Ovary (tissue), 9 donors: ENCODE results near the gene TEKT5. TPM values are rescaled to one million over a fixed set of nuclear protein-coding genes. Genes with fewer than 3 reads are reported as not detected.
A peak's percentile ranks its signal among the peaks of the same experiment; 100 is the strongest.

Source experiments
- DNase-seq, 5 donors: peaks; one replicate each; pipeline ENCODE4 v3.0.0-alpha.2; 2019 to 2020
- H3K27ac ChIP-seq, 2 donors: fragments of 200-600 bp; one replicate each; pipeline versions ENCODE4 v1.5.1 to v1.8.0; 2019 to 2022
- H3K27me3 ChIP-seq: fragments of 200-600 bp; one replicate; pipeline ENCODE4 v1.8.0; 2022
- H3K36me3 ChIP-seq: fragments of 200-600 bp; sonication (generic); one replicate; pipeline ENCODE4 v1.5.1; 2019
- H3K4me1 ChIP-seq: one replicate; pipeline ENCODE4 v1.8.1; 2013; ENCODE audit warnings: mild to moderate bottlenecking, moderate library complexity; ENCODE audit not compliant: insufficient read depth
- H3K4me3 ChIP-seq: fragments of 200-600 bp; sonication (generic); one replicate; pipeline ENCODE4 v1.5.1; 2017
- H3K9me3 ChIP-seq, 2 donors: fragments of 200-600 bp in 1 of 2; sonication (generic) in 1 of 2; one replicate each; pipeline versions ENCODE4 v1.5.1 to v1.8.1; 2013 to 2019; ENCODE audit warnings: mild to moderate bottlenecking in 1 of 2, moderate library complexity in 1 of 2
- CTCF ChIP-seq, 3 donors: fragments of 450-650 bp in 2 of 3; fragments of 200-600 bp in 1 of 3; IDR thresholded peaks; one replicate each; pipeline versions ENCODE4 v1.5.1 to v1.8.0; 2016 to 2022; ENCODE audit warnings: antibody characterized with exemption in 3 of 3, mild to moderate bottlenecking in 1 of 3
- EP300 ChIP-seq: sonication (generic); formaldehyde crosslinking; IDR thresholded peaks from one replicate; pipeline ENCODE4 v1.6.1; 2017; ENCODE audit warnings: antibody characterized with exemption
- POLR2A ChIP-seq: fragments of 450-650 bp; IDR thresholded peaks from one replicate; pipeline ENCODE4 v1.6.1; 2017; ENCODE audit warnings: antibody characterized with exemption, mild to moderate bottlenecking, moderate library complexity
- WGBS, 3 donors: extraction: QIAGEN DNeasy Blood & Tissue Kit in 1 of 3; methylation state at CpG; one replicate each; pipeline versions ENCODE4 v1.1.5 to v1.1.7; 2013 to 2017; 5-methylcytosine and 5-hydroxymethylcytosine counted together
- intact Hi-C, 4 donors: fragments of 100-400 bp; cut with DNase I; formaldehyde crosslinking; loops; one replicate each; pipeline versions ENCODE4 v1.11.0 to v1.15.1; 2022 to 2023
- polyA plus RNA-seq, 2 donors: library from polyadenylated mRNA; stranded (reverse); fragments of 200-250 nt in 1 of 2; fragments of 350-450 nt in 1 of 2; fragmentation: Illumina TruSeq in 1 of 2; extraction: RNeasy Lipid Tissue Mini Kit (QIAGEN cat#74804) in 1 of 2; gene quantifications; one replicate each; pipeline ENCODE4 v1.2.3, GENCODE V29; 2013 to 2014
- total RNA-seq, 7 donors: library from RNA; depleted of rRNA in 2 of 7; stranded (reverse); fragments of >200 nt in 2 of 7; fragmentation: NEBNext Ultra II Directional in 3 of 7; extraction: Animal tissue kit (Norgen Biotek cat#: 25700) in 3 of 7; gene quantifications; one replicate each; pipeline versions ENCODE4 v1.1.0 to v1.2.4, GENCODE V29; 2016 to 2023
- donor health status: DM: no; HTN: no; CAD: no; lungs with moderate emphysema.
- donor health status: DM: no; HTN: no; CAD: no.
- donor health status: Bipolar disorder and iron deficiency.
- donor health status: DM: yes; HTN: yes; CAD: no.
- donor health status: DM: no; HTN: no; CAD: no.
- donor health status: DM: yes; HTN: yes; CAD: no.

Gene TEKT5
- total and polyA plus RNA-seq, 9 donors: 0.28 to 0.90 (median 0.44) TPM; not detected in 3

DNA sequence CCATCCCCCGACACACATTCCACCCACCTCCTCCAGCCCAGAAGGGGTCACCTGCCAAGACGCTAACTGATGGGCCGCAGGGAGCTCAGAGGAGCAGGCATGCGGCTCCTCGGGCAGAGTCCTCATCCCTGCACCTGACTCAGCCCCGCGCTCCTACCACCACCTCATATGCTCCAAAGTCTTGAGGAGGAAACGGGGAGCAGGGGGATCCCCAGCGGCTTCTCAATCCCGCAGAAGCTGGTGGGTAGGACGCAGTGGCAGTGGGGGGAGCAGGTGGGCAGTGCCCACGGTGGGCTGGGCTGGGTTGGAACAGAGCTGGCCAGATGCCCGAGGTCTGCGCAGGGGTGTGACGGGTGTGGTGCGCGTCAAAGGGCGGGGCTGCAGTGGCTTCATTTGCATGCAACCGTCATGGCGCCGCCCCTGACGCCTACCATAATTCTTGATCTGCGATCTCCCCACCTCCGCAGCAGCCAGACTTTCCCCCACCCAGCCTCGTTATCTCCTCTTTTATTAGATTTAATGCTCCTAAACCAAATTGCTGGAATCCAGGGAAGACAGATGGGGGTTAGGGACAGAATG, 75.4 kb downstream of the TEKT5 start:
- peak in 1 of 5 donors; percentile 51 for DNase-seq
- H3K27ac ChIP-seq: no peak overlapping the region
- H3K36me3 ChIP-seq: no peaks in the 10 kb centered on the region
- no peak for TF ChIP-seq CTCF (IDR thresholded peaks at IDR 0.05)
- H3K27me3 ChIP-seq: no peaks in the 10 kb centered on the region
- WGBS, 3 donors: 49 to 66% (median 51%) methylated on average over 25 of the region's 25 CpGs
- peaks cover 6% of the 10 kb centered on the region for H3K4me1 ChIP-seq
- H3K9me3 ChIP-seq: no peaks in the 10 kb centered on the region
- intact Hi-C loops: loop anchor here in 1 of 4 donors (10.0 kb wide), 1 partner anchor 85 kb away; no protein-coding TSS in a partner anchor
- H3K4me3 ChIP-seq: no peak overlapping the region

DNA sequence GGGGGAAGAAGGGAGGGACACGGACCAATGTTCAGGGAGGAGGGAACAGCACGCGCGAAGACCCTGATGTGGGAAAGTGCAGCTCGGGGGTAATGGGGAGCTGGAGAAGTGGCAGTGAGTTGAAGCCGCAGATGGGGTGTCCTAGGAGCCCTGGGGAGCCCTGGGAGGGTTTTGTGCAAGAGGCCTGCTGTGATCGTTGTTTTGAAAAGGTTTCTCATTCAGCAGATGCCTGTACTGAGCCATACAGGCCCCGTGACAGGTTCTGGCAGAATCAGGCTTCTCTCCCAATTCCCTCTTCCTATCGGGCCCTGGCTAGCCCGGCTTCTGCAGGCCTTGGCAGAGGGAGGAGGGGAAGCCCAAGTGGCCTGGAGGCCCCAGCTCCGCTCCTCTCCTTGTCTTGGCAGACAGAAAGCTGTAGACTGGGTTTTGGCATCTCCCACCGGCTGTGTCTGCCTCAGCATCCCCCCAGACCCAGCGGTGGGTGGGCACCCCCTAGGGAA, 76.0 kb downstream of the TEKT5 start:
- Histone ChIP-seq H3K27me3 (no peaks in the 10 kb centered on the region), H3K27ac (no peak overlapping the region), H3K4me3 (no peak overlapping the region), H3K9me3 (no peaks in the 10 kb centered on the region), H3K36me3 (no peaks in the 10 kb centered on the region), H3K4me1 (peaks cover 6% of the 10 kb centered on the region)
- TF ChIP-seq POLR2A: no peak
- no peak for TF ChIP-seq EP300
- TF ChIP-seq CTCF (IDR thresholded peaks at IDR 0.05): no peak
- intact Hi-C loops: loop anchor here in 1 of 4 donors (10.0 kb wide), 1 partner anchor 86 kb away; no protein-coding TSS in a partner anchor
- DNase-seq: no peak
- WGBS, 3 donors: 68 to 78% (median 74%) methylated on average over 13 of the region's 13 CpGs

DNA sequence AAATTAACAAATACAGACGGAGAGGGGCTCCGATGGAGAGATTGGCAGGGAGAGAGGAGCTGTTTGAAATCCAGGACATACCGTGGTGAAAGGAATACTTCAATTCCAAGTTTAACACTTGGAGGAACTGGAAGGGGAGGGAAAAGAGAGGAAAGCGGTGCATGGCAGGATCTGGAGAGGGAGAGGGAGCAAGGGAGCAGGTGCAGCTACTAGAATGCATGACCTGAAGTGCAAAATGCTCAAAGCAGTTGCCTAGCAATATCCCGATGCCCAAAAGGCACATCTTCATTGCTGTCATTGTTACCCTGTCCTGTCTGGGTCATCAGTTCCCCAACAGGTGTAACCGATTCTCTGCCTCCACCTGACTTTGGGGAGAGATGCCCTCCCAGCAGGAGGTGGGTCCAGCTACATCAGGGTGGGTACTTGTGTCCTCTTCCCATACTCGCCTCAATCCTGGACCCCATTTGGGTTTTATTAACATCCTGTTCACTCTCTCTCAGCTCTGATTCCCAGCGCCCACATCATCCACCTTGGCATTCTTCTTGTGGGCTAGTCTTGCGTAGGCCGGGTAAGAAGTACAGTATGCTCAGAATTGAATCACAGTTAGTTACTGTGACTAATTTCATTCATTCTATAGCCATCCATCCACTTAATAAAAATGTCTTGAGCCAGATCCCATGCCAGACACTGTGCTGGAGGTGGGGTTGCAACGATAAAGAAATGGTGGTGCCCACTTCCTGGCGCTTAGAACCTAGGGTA, 76.9 kb downstream of the TEKT5 start:
- TF ChIP-seq EP300: no peak
- TF ChIP-seq POLR2A: no peak
- no peak for TF ChIP-seq CTCF (IDR thresholded peaks at IDR 0.05)
- DNase-seq: no peak
- Histone ChIP-seq H3K9me3 (no peaks in the 10 kb centered on the region), H3K4me3 (no peak overlapping the region), H3K36me3 (no peaks in the 10 kb centered on the region), H3K4me1 (peaks cover 6% of the 10 kb centered on the region), H3K27me3 (no peaks in the 10 kb centered on the region), H3K27ac (no peak overlapping the region)
- WGBS, 3 donors: 67 to 74% (median 72%) methylated on average over 12 of the region's 12 CpGs
- intact Hi-C loops: loop anchor here in 1 of 4 donors (10.0 kb wide), 1 partner anchor 87 kb away; no protein-coding TSS in a partner anchor

- no peak overlapping the region for H3K27ac ChIP-seq
- DNase-seq: peak; percentile 37 to 62 (median 59)
- no peaks in the 10 kb centered on the region for H3K36me3 ChIP-seq
- WGBS, 3 donors: 26 to 31% (median 26%) methylated on average over 14 of the region's 14 CpGs
- no peak overlapping the region for H3K4me3 ChIP-seq
- peaks cover 6% of the 10 kb centered on the region for H3K4me1 ChIP-seq
- intact Hi-C loops: loop anchor here in 1 of 4 donors (10.0 kb wide), 1 partner anchor 88 kb away; no protein-coding TSS in a partner anchor
- H3K9me3 ChIP-seq: no peaks in the 10 kb centered on the region
- H3K27me3 ChIP-seq: no peaks in the 10 kb centered on the region
- TF ChIP-seq CTCF (IDR thresholded peaks at IDR 0.05) (no peak), POLR2A (no peak), EP300 (no peak)
Measured at GRCh38 chr16:10616756-10617640, 77.7 kb downstream of the TEKT5 start.
